Neutrophil (primary cell): ENCODE data around the gene CD47.

Source experiments
- H3K27ac ChIP-seq: fragments of 200-600 bp; sonication (generic); 2 replicates; pipeline ENCODE4 v1.5.1; 2016; ENCODE audit warnings: mild to moderate bottlenecking, moderate library complexity
- H3K27me3 ChIP-seq: fragments of 200-600 bp; sonication (generic); 2 replicates; pipeline ENCODE4 v1.6.0; 2016; ENCODE audit warnings: mild to moderate bottlenecking
- H3K36me3 ChIP-seq: fragments of 200-600 bp; sonication (generic); 2 replicates; pipeline ENCODE4 v1.5.1; 2017
- H3K4me1 ChIP-seq, 2 experiments: fragments of 200-600 bp in 1 of 2; sonication (generic) in 1 of 2; 1 replicate in 1 of 2; 2 replicates in 1 of 2; pipeline versions ENCODE4 v1.5.1 to v1.6.1; 2013 to 2016; ENCODE audit warnings: low read depth in 1 of 2, low read length in 1 of 2, mild to moderate bottlenecking in 1 of 2, moderate library complexity in 1 of 2; ENCODE audit not compliant: control insufficient read depth in 1 of 2, insufficient read depth in 1 of 2
- H3K4me3 ChIP-seq, 2 experiments: fragments of 200-600 bp in 1 of 2; sonication (generic) in 1 of 2; 1 replicate in 1 of 2; 2 replicates in 1 of 2; pipeline ENCODE4 v1.5.1; 2013 to 2016; ENCODE audit warnings: low read depth in 1 of 2, low read length in 1 of 2, mild to moderate bottlenecking in 1 of 2, moderate library complexity in 1 of 2
- H3K9me3 ChIP-seq: fragments of 200-600 bp; sonication (generic); 2 replicates; pipeline ENCODE4 v1.5.1; 2016
- TF ChIP-seq, protein P1 (sequence below): fragments of 200-600 bp; sonication (generic); IDR thresholded peaks from 2 replicates; pipeline ENCODE4 v1.5.1; 2016; ENCODE audit warnings: antibody characterized with exemption

The CD47 gene

DNA sequence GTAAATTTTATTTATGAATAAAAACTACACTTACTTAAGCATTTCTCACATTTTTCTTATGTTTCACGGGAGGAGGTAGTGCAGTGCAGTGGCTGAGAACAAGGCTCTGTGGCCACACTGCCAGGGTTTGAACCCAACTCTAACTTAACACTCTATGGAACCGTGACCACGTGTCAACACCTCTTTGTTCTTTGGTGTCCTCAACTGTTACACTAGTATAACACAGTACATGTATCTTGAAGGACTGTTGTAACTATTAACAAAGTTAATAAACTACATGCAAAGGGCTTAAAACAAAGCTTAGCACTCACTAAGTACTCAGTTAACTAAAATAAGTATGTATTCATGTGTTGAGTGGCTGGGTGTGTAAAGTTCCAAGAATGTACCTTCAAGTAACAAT is 19.5 kb downstream of the CD47 start:
- no peak overlapping the region for H3K4me3 ChIP-seq
- H3K4me1 ChIP-seq = peaks cover 0 to 6% of the 10 kb centered on the region in 2 experiments
- H3K27me3 ChIP-seq = no peaks in the 10 kb centered on the region
- TF ChIP-seq, protein P1, sequence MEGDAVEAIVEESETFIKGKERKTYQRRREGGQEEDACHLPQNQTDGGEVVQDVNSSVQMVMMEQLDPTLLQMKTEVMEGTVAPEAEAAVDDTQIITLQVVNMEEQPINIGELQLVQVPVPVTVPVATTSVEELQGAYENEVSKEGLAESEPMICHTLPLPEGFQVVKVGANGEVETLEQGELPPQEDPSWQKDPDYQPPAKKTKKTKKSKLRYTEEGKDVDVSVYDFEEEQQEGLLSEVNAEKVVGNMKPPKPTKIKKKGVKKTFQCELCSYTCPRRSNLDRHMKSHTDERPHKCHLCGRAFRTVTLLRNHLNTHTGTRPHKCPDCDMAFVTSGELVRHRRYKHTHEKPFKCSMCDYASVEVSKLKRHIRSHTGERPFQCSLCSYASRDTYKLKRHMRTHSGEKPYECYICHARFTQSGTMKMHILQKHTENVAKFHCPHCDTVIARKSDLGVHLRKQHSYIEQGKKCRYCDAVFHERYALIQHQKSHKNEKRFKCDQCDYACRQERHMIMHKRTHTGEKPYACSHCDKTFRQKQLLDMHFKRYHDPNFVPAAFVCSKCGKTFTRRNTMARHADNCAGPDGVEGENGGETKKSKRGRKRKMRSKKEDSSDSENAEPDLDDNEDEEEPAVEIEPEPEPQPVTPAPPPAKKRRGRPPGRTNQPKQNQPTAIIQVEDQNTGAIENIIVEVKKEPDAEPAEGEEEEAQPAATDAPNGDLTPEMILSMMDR = no peak
- H3K36me3 ChIP-seq = peaks cover 34% of the 10 kb centered on the region
- H3K9me3 ChIP-seq = no peaks in the 10 kb centered on the region
- no peak overlapping the region for H3K27ac ChIP-seq

DNA sequence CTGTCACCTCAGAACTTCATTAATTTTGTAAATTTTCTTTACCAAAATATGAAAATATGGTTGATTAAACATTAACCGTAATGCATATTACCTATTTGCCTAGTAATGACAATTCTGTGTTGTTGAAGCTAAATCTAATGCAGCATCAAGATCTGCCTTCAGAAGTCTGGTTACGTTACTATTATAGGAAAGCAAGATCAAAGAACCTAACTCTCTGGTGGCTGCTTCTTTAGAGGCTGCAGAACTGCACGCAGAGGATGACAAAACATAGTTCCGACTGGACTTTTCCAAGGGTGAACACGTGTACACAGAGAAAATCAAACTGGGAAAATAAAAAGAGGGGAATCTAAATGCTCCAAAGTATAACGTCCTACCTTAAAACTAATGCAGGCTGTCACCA is 20.5 kb downstream of the CD47 start:
- Histone ChIP-seq H3K4me1 (peaks cover 0 to 5% of the 10 kb centered on the region in 2 experiments), H3K4me3 (no peak overlapping the region), H3K27ac (no peak overlapping the region), H3K36me3 (peaks cover 34% of the 10 kb centered on the region), H3K27me3 (no peaks in the 10 kb centered on the region), H3K9me3 (no peaks in the 10 kb centered on the region)
- TF ChIP-seq, protein P1 = no peak

DNA sequence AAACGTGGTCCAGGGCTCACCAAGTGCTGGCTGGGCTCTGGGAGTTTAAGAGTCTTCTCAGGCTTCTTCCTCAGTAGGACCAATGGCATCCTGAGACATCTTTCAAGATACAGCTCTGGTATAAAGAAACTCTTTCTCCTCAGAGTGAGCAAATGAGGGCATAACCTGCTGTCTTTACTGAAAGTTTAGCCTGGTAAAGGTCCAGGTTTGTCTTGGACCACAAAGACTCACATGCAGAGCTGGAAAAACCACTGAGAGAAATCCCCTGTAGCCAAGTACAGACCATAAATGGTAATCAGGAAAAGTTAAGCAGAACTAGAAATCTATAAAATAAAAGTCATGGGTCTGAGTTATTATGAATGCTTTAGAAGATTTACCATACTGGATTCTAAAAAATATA is 23.1 kb downstream of the CD47 start:
- peaks cover 34% of the 10 kb centered on the region for H3K36me3 ChIP-seq
- peaks cover 0 to 12% of the 10 kb centered on the region in 2 experiments for H3K4me1 ChIP-seq
- H3K27ac ChIP-seq = peak overlapping the region; percentile 25
- H3K4me3 ChIP-seq = no peak overlapping the region
- no peaks in the 10 kb centered on the region for H3K27me3 ChIP-seq
- no peaks in the 10 kb centered on the region for H3K9me3 ChIP-seq
- TF ChIP-seq, protein P1 = no peak

DNA sequence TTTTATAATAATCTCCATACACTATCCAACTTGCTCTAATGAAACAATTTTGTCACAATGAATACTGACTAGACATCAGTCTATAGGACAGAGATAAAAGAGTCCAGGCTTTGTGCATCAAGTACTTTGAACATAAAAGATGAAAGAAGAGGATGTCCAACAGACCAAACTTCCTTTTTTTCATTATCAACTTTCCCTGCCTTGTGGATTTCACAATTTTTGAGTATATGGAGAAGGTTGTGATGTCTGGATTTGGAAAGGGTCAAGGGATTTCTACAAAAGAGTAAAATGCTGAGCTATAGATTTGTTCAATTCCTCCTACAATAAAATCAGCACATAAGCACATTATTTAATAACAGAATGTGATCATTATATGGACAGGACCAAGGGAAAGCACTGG is 25.7 kb downstream of the CD47 start:
- Histone ChIP-seq H3K4me3 (no peak overlapping the region), H3K36me3 (peaks cover 30% of the 10 kb centered on the region), H3K4me1 (peaks cover 5 to 23% of the 10 kb centered on the region in 2 experiments), H3K27ac (no peak overlapping the region), H3K9me3 (no peaks in the 10 kb centered on the region), H3K27me3 (no peaks in the 10 kb centered on the region)
- TF ChIP-seq, protein P1 = no peak

DNA sequence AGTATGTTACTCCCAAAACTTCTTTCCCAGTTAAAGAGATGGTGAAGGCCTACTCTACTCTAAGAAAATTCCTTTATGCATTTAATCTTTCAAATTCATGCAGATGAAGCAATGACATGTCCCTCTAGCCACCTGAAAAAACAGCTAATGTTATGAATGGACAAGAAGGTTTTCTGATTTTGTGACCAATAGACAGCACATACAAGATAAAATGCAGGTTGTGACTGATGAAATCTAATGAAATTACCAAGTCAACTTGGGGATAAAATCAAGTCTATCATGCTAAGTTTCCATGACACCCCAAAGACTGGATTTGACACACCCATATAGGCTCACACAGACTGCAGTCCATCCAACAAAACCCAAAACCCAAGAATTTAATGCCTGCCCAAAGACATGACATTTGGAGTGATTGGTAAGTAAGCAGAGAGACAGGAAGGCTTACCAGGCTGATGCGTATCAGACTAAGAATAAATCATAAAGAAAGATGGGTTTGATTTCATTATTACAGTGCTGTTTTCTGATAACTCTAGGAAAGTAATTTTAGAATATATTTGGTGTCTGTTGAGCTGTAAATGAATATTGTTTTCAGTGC is 26.4 kb downstream of the CD47 start:
- Histone ChIP-seq H3K27ac (no peak overlapping the region), H3K4me1 (peaks cover 5 to 23% of the 10 kb centered on the region in 2 experiments), H3K36me3 (peaks cover 34% of the 10 kb centered on the region), H3K9me3 (no peaks in the 10 kb centered on the region), H3K4me3 (no peak overlapping the region), H3K27me3 (no peaks in the 10 kb centered on the region)
- TF ChIP-seq, protein P1 = no peak
